ENCODE data around the gene RTN3.

DNA sequence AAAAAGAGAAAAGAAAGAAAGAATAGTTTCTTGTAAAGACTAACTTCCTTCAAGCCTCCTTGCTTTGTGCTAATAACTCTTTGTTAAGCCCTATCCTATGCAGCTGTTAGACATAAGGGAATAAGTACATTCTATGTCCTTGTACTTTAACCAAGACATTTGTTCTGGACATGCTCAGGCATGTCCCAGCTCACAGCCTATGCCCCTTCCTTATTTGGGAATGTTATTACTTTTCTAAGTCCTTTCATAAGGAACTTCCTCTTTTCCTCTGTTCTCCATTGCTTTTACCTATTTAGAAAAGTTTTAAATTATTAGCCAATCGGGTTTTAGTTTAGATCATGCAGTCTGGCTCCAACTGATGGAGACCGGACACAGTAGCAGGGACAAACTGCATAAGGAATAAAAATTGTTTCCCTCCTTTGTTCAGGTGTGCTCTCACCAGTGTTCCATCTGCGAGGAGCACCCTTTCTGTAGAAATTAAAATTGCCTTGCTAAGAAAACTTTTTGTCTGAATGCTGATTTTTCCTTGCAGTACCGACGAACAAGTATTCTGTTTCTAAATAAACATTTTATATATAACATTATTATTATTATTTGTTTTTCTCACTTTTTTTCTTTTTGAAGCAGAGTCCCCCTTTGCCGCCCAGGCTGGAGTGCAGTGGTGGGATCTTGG, 110.3 kb downstream of the RTN3 start:
- TF ChIP-seq CTCF (conservative IDR thresholded peaks at IDR 0.05; ENCODE audit: low read length) (no peak), EZH2phosphoT487 (IDR thresholded peaks at IDR 0.05; ENCODE audit: borderline replicate concordance, low read depth, low read length) (no peak)

All from OCI-LY7 (cell line).